H7 (cell line): ENCODE results near the gene HNRNPD. TPM values are rescaled to one million over a fixed set of nuclear protein-coding genes. Genes with fewer than 3 reads are reported as not detected.
"Not testable (repeated sequence)": the region's sequence is repeated elsewhere in the genome, so short reads cannot be mapped to it uniquely, and the experiment has no call there.

Source experiments
- DNase-seq: peaks from one replicate; pipeline ENCODE4 v3.0.0; 2012
- H3K27me3 ChIP-seq: 2 replicates; pipeline ENCODE4 v1.6.0; 2011; ENCODE audit warnings: mild to moderate bottlenecking, low read length; ENCODE audit not compliant: control insufficient read depth, insufficient read depth
- H3K36me3 ChIP-seq: replicated peaks from 2 replicates; pipeline ENCODE4 v1.5.1; 2011; ENCODE audit warnings: low read length; ENCODE audit not compliant: control insufficient read depth, insufficient read depth
- H3K4me3 ChIP-seq: 2 replicates; pipeline ENCODE4 v1.5.1; 2011; ENCODE audit warnings: low read depth, mild to moderate bottlenecking, control low read depth, low read length, moderate library complexity; ENCODE audit not compliant: insufficient read depth
- total RNA-seq: library from RNA; depleted of rRNA; stranded (reverse); fragments of >200 nt; shearing (Covaris generic); gene quantifications from 2 replicates; pipeline ENCODE4 v1.2.3, GENCODE V29; 2014

The HNRNPD gene
- total RNA-seq, 1 experiment from 2014 or later = 62.1 TPM

- no peaks in the 10 kb centered on the region for H3K27me3 ChIP-seq
- no peak for DNase-seq
- H3K36me3 ChIP-seq = no peaks in the 10 kb centered on the region
- no peak overlapping the region for H3K4me3 ChIP-seq
These were observed 9.0 kb upstream of the HNRNPD start for GRCh38 chr4:82382751-82383150.

- Histone ChIP-seq H3K27me3 (no peaks in the 10 kb centered on the region), H3K36me3 (no peaks in the 10 kb centered on the region), H3K4me3 (no peak overlapping the region)
- DNase-seq = no peak
These were observed 8.0 kb upstream of the HNRNPD start for GRCh38 chr4:82381661-82382296.

DNA sequence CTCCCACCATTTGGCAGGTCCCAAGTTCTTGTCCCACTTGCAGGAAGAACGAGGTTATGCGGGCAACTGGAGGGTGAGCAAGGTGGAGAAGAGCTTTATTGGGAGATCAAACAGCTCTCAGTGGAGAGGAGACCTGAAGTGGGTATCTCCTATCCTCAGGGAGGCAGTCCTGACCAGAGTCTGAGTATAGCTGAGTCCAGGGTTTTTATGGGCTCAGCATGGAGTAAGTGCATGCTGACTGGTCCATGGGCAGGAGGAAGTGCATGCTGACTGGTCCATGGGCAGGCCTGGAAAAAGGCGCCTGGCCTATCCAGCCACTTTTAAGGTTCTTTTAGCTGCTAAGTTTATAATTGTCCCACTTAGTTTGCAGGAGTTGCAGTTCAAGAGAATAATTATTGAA lies 7.4 kb upstream of the HNRNPD start:
- Histone ChIP-seq H3K36me3 (no peaks in the 10 kb centered on the region), H3K4me3 (no peak overlapping the region), H3K27me3 (no peaks in the 10 kb centered on the region)
- no peak for DNase-seq

DNA sequence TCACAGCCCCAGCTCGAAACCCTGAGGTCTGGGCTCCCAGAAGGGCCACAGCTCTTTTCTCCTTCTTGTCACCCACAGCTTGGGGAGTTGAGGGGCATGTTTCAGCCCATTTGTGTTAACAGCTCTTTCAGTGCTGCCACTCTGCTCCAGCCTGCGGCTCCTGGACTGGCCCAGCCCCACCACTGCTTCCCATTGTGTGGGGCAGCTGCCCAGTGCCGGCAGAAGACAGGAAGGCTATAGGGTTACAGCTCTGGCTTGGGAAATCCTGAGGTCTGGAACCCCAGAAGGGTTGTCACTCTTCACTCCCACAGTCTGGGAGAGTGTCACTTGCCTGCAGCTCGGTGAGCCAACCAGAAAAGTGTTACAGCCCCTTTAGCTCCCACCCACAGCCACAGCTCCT lies 7.0 kb upstream of the HNRNPD start:
- no peak for DNase-seq
- Histone ChIP-seq H3K27me3 (no peaks in the 10 kb centered on the region), H3K4me3 (no peak overlapping the region), H3K36me3 (no peaks in the 10 kb centered on the region)

- H3K4me3 ChIP-seq = no peak overlapping the region
- DNase-seq = no peak
- no peaks in the 10 kb centered on the region for H3K27me3 ChIP-seq
- H3K36me3 ChIP-seq = no peaks in the 10 kb centered on the region
These were observed 6.6 kb upstream of the HNRNPD start for GRCh38 chr4:82380344-82380743.

- Histone ChIP-seq H3K27me3 (no peaks in the 10 kb centered on the region), H3K4me3 (no peak overlapping the region; the same call in 1 of the 2 replicates)
These were observed 2.3 kb upstream of the HNRNPD start for GRCh38 chr4:82376109-82376508.

GRCh38 chr4:82373486-82373815 lies 340 bp downstream of the HNRNPD start:
- DNase-seq = peak; percentile 66
- peak overlapping the region; percentile 100 for H3K4me3 ChIP-seq
- H3K36me3 ChIP-seq = peaks cover 2% of the 10 kb centered on the region; the same call in 1 of the 2 replicates
- H3K27me3 ChIP-seq = no peaks in the 10 kb centered on the region

More at GRCh38 chr4:82376109-82376508, 2.3 kb upstream of the HNRNPD start:
- no peaks in the 10 kb centered on the region for H3K36me3 ChIP-seq
- no peak for DNase-seq

GRCh38 chr4:82372517-82373485 lies 990 bp downstream of the HNRNPD start:
- Histone ChIP-seq H3K4me3 (peak overlapping the region; percentile 100), H3K27me3 (no peaks in the 10 kb centered on the region), H3K36me3 (peaks cover 6% of the 10 kb centered on the region; the same call in 1 of the 2 replicates)
- DNase-seq = peak; percentile 78

- peak overlapping the region; percentile 100 for H3K4me3 ChIP-seq
- DNase-seq = peak; percentile 38
- H3K36me3 ChIP-seq = peaks cover 8% of the 10 kb centered on the region
- no peaks in the 10 kb centered on the region for H3K27me3 ChIP-seq
These were observed 2.3 kb downstream of the HNRNPD start for GRCh38 chr4:82371497-82371896.

GRCh38 chr4:82367438-82368097 lies 6.2 kb downstream of the HNRNPD start:
- peaks cover 8% of the 10 kb centered on the region for H3K36me3 ChIP-seq
- DNase-seq = no peak
- H3K27me3 ChIP-seq = no peaks in the 10 kb centered on the region
- H3K4me3 ChIP-seq = no peak overlapping the region

- not testable (repeated sequence) for H3K4me3 ChIP-seq, DNase-seq, H3K36me3 ChIP-seq
These were observed 7.4 kb downstream of the HNRNPD start for GRCh38 chr4:82366431-82366830.

DNA sequence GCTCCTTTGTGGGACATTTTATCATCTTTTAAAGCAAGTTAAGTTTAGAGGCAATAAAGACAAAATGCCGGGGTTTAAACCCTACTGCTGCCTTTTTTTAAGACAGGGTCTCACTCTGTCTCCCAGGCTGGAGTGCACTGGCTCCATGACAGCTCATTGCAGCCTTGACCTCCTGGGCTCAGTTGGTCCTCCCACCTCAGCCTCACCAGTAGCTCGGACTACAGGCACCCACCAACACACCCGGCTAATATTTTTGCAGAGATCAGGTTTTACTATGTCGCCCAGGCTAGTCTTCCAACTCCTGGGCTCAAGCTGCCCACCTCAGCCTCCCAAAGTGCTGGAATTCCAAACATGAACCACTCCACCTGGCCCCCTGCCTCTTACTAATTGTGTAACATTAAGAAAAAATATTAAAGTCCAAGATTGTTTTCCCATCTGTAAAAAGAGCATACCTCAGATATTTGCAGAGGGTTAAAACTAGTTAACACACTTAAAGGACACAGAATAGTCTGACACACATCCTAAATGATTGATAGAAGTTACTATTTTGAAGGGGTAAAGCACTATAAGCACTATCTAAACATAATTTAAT lies 9.8 kb downstream of the HNRNPD start:
- Histone ChIP-seq H3K36me3 (peaks cover 8% of the 10 kb centered on the region), H3K27me3 (no peaks in the 10 kb centered on the region), H3K4me3 (no peak overlapping the region)
- DNase-seq = no peak

More at GRCh38 chr4:82366431-82366830, 7.4 kb downstream of the HNRNPD start:
- H3K27me3 ChIP-seq = not testable (repeated sequence)

DNA sequence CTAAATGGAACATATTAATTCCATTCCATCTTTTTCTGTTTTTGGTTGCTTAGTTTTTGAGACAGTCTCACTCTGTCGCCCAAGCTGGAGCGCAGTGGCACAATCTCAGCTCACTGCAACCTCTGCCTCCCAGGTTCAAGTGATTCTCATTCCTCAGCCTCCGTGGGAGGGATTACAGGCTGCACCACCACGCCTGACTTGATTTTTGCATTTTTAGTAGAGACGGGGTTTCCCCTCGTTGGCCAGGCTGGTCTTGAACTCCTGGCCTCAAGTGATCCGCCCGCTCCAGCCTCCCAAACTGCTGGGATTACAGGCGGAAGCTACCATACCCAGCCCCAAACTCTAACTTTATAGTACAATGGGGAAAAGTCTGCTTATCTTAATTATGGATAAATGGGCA lies 11.2 kb downstream of the HNRNPD start:
- DNase-seq = no peak
- H3K36me3 ChIP-seq = peaks cover 4% of the 10 kb centered on the region

More for the DNA sequence above, 11.2 kb downstream of the HNRNPD start:
- Histone ChIP-seq H3K4me3 (no peak overlapping the region), H3K27me3 (no peaks in the 10 kb centered on the region)
